Thyroid gland (tissue), 4 donors: ENCODE data around the gene SGIP1.

Experiments
- CTCF ChIP-seq, 6 experiments: fragments of 200-600 bp in 3 of 6; fragments of 450-650 bp in 3 of 6; sonication (generic) in 3 of 6; IDR thresholded peaks; one replicate each; pipeline ENCODE4 v1.5.1; 2016 to 2019; ENCODE audit warnings: antibody characterized with exemption in 6 of 6, mild to moderate bottlenecking in 2 of 6, inconsistent platforms in 1 of 6, moderate library complexity in 1 of 6
- POLR2A ChIP-seq, 2 donors: fragments of 450-650 bp; IDR thresholded peaks; one replicate each; pipeline ENCODE4 v1.6.1; 2017; ENCODE audit warnings: antibody characterized with exemption in 2 of 2, mild to moderate bottlenecking in 2 of 2, moderate library complexity in 1 of 2

DNA sequence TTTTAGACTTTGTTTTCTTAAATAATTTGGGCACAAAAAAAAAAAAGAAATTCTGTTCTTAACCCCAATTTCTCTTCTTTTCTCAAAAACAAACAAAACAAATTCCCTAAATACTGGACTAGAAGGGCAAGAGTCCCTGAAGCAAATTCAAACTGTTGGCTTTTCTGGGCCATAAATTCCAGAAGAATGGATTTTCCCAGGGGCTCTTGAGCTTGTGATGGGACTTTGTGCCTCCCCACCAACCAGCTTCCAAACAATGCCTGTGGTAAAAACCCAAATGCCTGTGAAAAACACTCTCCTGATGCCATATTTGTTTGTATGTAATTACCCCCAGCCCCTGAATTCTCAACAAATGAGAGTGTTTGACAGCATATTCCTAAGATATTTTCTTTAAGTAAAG, 55.4 kb downstream of the SGIP1 start:
- TF ChIP-seq CTCF (IDR thresholded peaks at IDR 0.05): no peak
- TF ChIP-seq POLR2A (IDR thresholded peaks at IDR 0.05): no peak
